ENCODE data around the gene SOS1. TPM values are rescaled to one million over a fixed set of nuclear protein-coding genes. Genes with fewer than 3 reads are reported as not detected.

The SOS1 gene
- total and polyA plus RNA-seq, 5 donors from 2014 or later: 5.5 to 50.4 (median 12.5) TPM

GRCh38 chr2:39094717-39095363 lies 26.0 kb downstream of the SOS1 start:
- peak overlapping the region in 2 of 4 donors; percentile 37 to 58 for H3K4me3 Mint-ChIP-seq
- ATAC-seq (ENCODE audit: low read depth in 2 of 2): peak in 1 of 2 donors; percentile 26

GRCh38 chr2:39093218-39093898 lies 27.5 kb downstream of the SOS1 start:
- Histone ChIP-seq H3K9me3 (ENCODE audit: control insufficient read depth in 2 of 2, low read length in 2 of 2) (no peaks in the 10 kb centered on the region), H3K4me1 (ENCODE audit: control insufficient read depth, insufficient read depth, low read length, poor library complexity, severe bottlenecking) (peaks cover 17% of the 10 kb centered on the region), H3K36me3 (ENCODE audit: control insufficient read depth, insufficient read depth, low read length) (peaks cover 5% of the 10 kb centered on the region), H3K27ac (ENCODE audit: insufficient read depth, low read length, poor library complexity, severe bottlenecking) (no peak overlapping the region), H3K4me3 (ENCODE audit: low read depth, low read length) (no peak overlapping the region), H3K27me3 (ENCODE audit: control insufficient read depth, insufficient read depth, low read length) (no peaks in the 10 kb centered on the region)
- ATAC-seq (ENCODE audit: low read depth in 2 of 2) (no peak), DNase-seq (no peak)
- Mint-ChIP-seq H3K27me3 (no peaks in the 10 kb centered on the region), H3K27ac (peak overlapping the region in 2 of 3 donors; percentile 11 to 73), H3K4me3 (peak overlapping the region in 1 of 4 donors; percentile 8), H3K9me3 (no peaks in the 10 kb centered on the region), H3K4me1 (peaks cover 34 to 65% (median 54%) of the 10 kb centered on the region in 4 donors), H3K36me3 (peaks cover 29% of the 10 kb centered on the region)

More at GRCh38 chr2:39094717-39095363, 26.0 kb downstream of the SOS1 start:
- DNase-seq: peak in 1 of 3 donors; percentile 60
- Histone ChIP-seq H3K36me3 (ENCODE audit: control insufficient read depth, insufficient read depth, low read length) (peaks cover 5% of the 10 kb centered on the region), H3K9me3 (ENCODE audit: control insufficient read depth in 2 of 2, low read length in 2 of 2) (no peaks in the 10 kb centered on the region), H3K4me3 (ENCODE audit: low read depth, low read length) (peak overlapping the region; percentile 4), H3K4me1 (ENCODE audit: control insufficient read depth, insufficient read depth, low read length, poor library complexity, severe bottlenecking) (peaks cover 19% of the 10 kb centered on the region), H3K27ac (ENCODE audit: insufficient read depth, low read length, poor library complexity, severe bottlenecking) (no peak overlapping the region), H3K27me3 (ENCODE audit: control insufficient read depth, insufficient read depth, low read length) (no peaks in the 10 kb centered on the region)
- H3K36me3 Mint-ChIP-seq: peaks cover 23% of the 10 kb centered on the region
- peaks cover 32 to 68% (median 57%) of the 10 kb centered on the region in 4 donors for H3K4me1 Mint-ChIP-seq
- H3K27me3 Mint-ChIP-seq: no peaks in the 10 kb centered on the region
- H3K9me3 Mint-ChIP-seq: no peaks in the 10 kb centered on the region
- H3K27ac Mint-ChIP-seq: peak overlapping the region; percentile 1 to 7 (median 6)

- H3K27ac Mint-ChIP-seq: peak overlapping the region; percentile 8 to 76 (median 30)
- H3K27me3 Mint-ChIP-seq: no peaks in the 10 kb centered on the region
- H3K4me3 ChIP-seq (ENCODE audit: low read depth, low read length): no peak overlapping the region
- H3K4me3 Mint-ChIP-seq: no peak overlapping the region
- H3K27me3 ChIP-seq (ENCODE audit: control insufficient read depth, insufficient read depth, low read length): no peaks in the 10 kb centered on the region
- peaks cover 3% of the 10 kb centered on the region for H3K36me3 ChIP-seq (ENCODE audit: control insufficient read depth, insufficient read depth, low read length)
- no peak for DNase-seq
- ATAC-seq (ENCODE audit: low read depth in 2 of 2): no peak
- H3K36me3 Mint-ChIP-seq: peaks cover 29% of the 10 kb centered on the region
- H3K4me1 Mint-ChIP-seq: peaks cover 27 to 65% (median 53%) of the 10 kb centered on the region in 4 donors
- H3K4me1 ChIP-seq (ENCODE audit: control insufficient read depth, insufficient read depth, low read length, poor library complexity, severe bottlenecking): peaks cover 17% of the 10 kb centered on the region
- H3K9me3 ChIP-seq (ENCODE audit: control insufficient read depth in 2 of 2, low read length in 2 of 2): no peaks in the 10 kb centered on the region
- H3K27ac ChIP-seq (ENCODE audit: insufficient read depth, low read length, poor library complexity, severe bottlenecking): no peak overlapping the region
- H3K9me3 Mint-ChIP-seq: no peaks in the 10 kb centered on the region
Observed at GRCh38 chr2:39091543-39091942, 29.3 kb downstream of the SOS1 start.

GRCh38 chr2:39091063-39091462 lies 29.8 kb downstream of the SOS1 start:
- Histone ChIP-seq H3K36me3 (ENCODE audit: control insufficient read depth, insufficient read depth, low read length) (peaks cover 3% of the 10 kb centered on the region), H3K9me3 (ENCODE audit: control insufficient read depth in 2 of 2, low read length in 2 of 2) (no peaks in the 10 kb centered on the region), H3K27ac (ENCODE audit: insufficient read depth, low read length, poor library complexity, severe bottlenecking) (no peak overlapping the region), H3K27me3 (ENCODE audit: control insufficient read depth, insufficient read depth, low read length) (no peaks in the 10 kb centered on the region), H3K4me3 (ENCODE audit: low read depth, low read length) (no peak overlapping the region), H3K4me1 (ENCODE audit: control insufficient read depth, insufficient read depth, low read length, poor library complexity, severe bottlenecking) (peaks cover 15% of the 10 kb centered on the region)
- ATAC-seq (ENCODE audit: low read depth in 2 of 2) (no peak), DNase-seq (no peak)
- no peak overlapping the region for H3K27ac Mint-ChIP-seq
- H3K36me3 Mint-ChIP-seq: peaks cover 29% of the 10 kb centered on the region
- H3K4me3 Mint-ChIP-seq: no peak overlapping the region
- H3K4me1 Mint-ChIP-seq: peaks cover 27 to 63% (median 51%) of the 10 kb centered on the region in 4 donors
- no peaks in the 10 kb centered on the region for H3K9me3 Mint-ChIP-seq
- H3K27me3 Mint-ChIP-seq: no peaks in the 10 kb centered on the region

GRCh38 chr2:39080152-39080551 lies 40.7 kb downstream of the SOS1 start:
- H3K27me3 ChIP-seq (ENCODE audit: control insufficient read depth, insufficient read depth, low read length): no peaks in the 10 kb centered on the region
- H3K36me3 Mint-ChIP-seq: peaks cover under 1% of the 10 kb centered on the region
- H3K4me1 ChIP-seq (ENCODE audit: control insufficient read depth, insufficient read depth, low read length, poor library complexity, severe bottlenecking): no peaks in the 10 kb centered on the region
- H3K4me3 ChIP-seq (ENCODE audit: low read depth, low read length): no peak overlapping the region
- no peak overlapping the region for H3K27ac ChIP-seq (ENCODE audit: insufficient read depth, low read length, poor library complexity, severe bottlenecking)
- DNase-seq (no peak), ATAC-seq (ENCODE audit: low read depth in 2 of 2) (no peak)
- H3K9me3 ChIP-seq (ENCODE audit: control insufficient read depth in 2 of 2, low read length in 2 of 2): no peaks in the 10 kb centered on the region
- peaks cover 22 to 41% (median 30%) of the 10 kb centered on the region in 4 donors for H3K4me1 Mint-ChIP-seq
- H3K36me3 ChIP-seq (ENCODE audit: control insufficient read depth, insufficient read depth, low read length): peaks cover 3% of the 10 kb centered on the region
- no peaks in the 10 kb centered on the region for H3K9me3 Mint-ChIP-seq
- no peak overlapping the region for H3K27ac Mint-ChIP-seq
- no peaks in the 10 kb centered on the region for H3K27me3 Mint-ChIP-seq
- H3K4me3 Mint-ChIP-seq: no peak overlapping the region

GRCh38 chr2:39069890-39070465 lies 50.9 kb downstream of the SOS1 start:
- no peak for DNase-seq
- H3K9me3 Mint-ChIP-seq: no peaks in the 10 kb centered on the region
- Histone ChIP-seq H3K9me3 (ENCODE audit: control insufficient read depth in 2 of 2, low read length in 2 of 2) (no peaks in the 10 kb centered on the region), H3K27ac (ENCODE audit: insufficient read depth, low read length, poor library complexity, severe bottlenecking) (no peak overlapping the region), H3K36me3 (ENCODE audit: control insufficient read depth, insufficient read depth, low read length) (peaks cover 19% of the 10 kb centered on the region), H3K4me1 (ENCODE audit: control insufficient read depth, insufficient read depth, low read length, poor library complexity, severe bottlenecking) (no peaks in the 10 kb centered on the region), H3K4me3 (ENCODE audit: low read depth, low read length) (no peak overlapping the region), H3K27me3 (ENCODE audit: control insufficient read depth, insufficient read depth, low read length) (no peaks in the 10 kb centered on the region)
- no peak overlapping the region for H3K4me3 Mint-ChIP-seq
- no peak for ATAC-seq (ENCODE audit: low read depth in 2 of 2)
- H3K27ac Mint-ChIP-seq: peak overlapping the region; percentile 60 to 91 (median 72)
- H3K36me3 Mint-ChIP-seq: peaks cover 4% of the 10 kb centered on the region
- H3K4me1 Mint-ChIP-seq: peaks cover 19 to 42% (median 35%) of the 10 kb centered on the region in 4 donors
- H3K27me3 Mint-ChIP-seq: no peaks in the 10 kb centered on the region

- Mint-ChIP-seq H3K36me3 (no peaks in the 10 kb centered on the region), H3K4me1 (peaks cover 20 to 40% (median 32%) of the 10 kb centered on the region in 4 donors), H3K9me3 (no peaks in the 10 kb centered on the region), H3K27me3 (no peaks in the 10 kb centered on the region), H3K27ac (no peak overlapping the region), H3K4me3 (no peak overlapping the region)
- Histone ChIP-seq H3K9me3 (ENCODE audit: control insufficient read depth in 2 of 2, low read length in 2 of 2) (no peaks in the 10 kb centered on the region), H3K27ac (ENCODE audit: insufficient read depth, low read length, poor library complexity, severe bottlenecking) (no peak overlapping the region), H3K4me3 (ENCODE audit: low read depth, low read length) (no peak overlapping the region), H3K36me3 (ENCODE audit: control insufficient read depth, insufficient read depth, low read length) (peaks cover 19% of the 10 kb centered on the region), H3K27me3 (ENCODE audit: control insufficient read depth, insufficient read depth, low read length) (no peaks in the 10 kb centered on the region), H3K4me1 (ENCODE audit: control insufficient read depth, insufficient read depth, low read length, poor library complexity, severe bottlenecking) (no peaks in the 10 kb centered on the region)
- ATAC-seq (ENCODE audit: low read depth in 2 of 2) (peak in 1 of 2 donors; percentile 43), DNase-seq (peak in 1 of 3 donors; percentile 16)
Observed at GRCh38 chr2:39069136-39069515, 51.7 kb downstream of the SOS1 start.
